ENCODE measurements around the gene ZDHHC14.
"Not testable (repeated sequence)": the region's sequence is repeated elsewhere in the genome, so short reads cannot be mapped to it uniquely, and the experiment has no call there.

The ZDHHC14 gene

GRCh38 chr6:157709555-157709954, 328.6 kb downstream of the ZDHHC14 start:
- DNase-seq: no peak

GRCh38 chr6:157710604-157711003, 329.6 kb downstream of the ZDHHC14 start:
- DNase-seq: no peak

GRCh38 chr6:157711060-157711459, 330.1 kb downstream of the ZDHHC14 start:
- DNase-seq: no peak

- no peak for DNase-seq
These were observed 331.8 kb downstream of the ZDHHC14 start for GRCh38 chr6:157712585-157713295.

GRCh38 chr6:157713451-157714152, 332.6 kb downstream of the ZDHHC14 start:
- DNase-seq: no peak

GRCh38 chr6:157714153-157714490, 333.1 kb downstream of the ZDHHC14 start:
- DNase-seq: no peak

GRCh38 chr6:157715728-157716164, 334.8 kb downstream of the ZDHHC14 start:
- no peak for DNase-seq

GRCh38 chr6:157716251-157716995, 335.4 kb downstream of the ZDHHC14 start:
- DNase-seq: no peak

GRCh38 chr6:157717340-157717748, 336.4 kb downstream of the ZDHHC14 start:
- no peak for DNase-seq

- DNase-seq: no peak
These were observed 337.7 kb downstream of the ZDHHC14 start for GRCh38 chr6:157718503-157719187.

- DNase-seq: not testable (repeated sequence)
These were observed 340.0 kb downstream of the ZDHHC14 start for GRCh38 chr6:157720964-157721363.

GRCh38 chr6:157721426-157721825, 340.4 kb downstream of the ZDHHC14 start:
- DNase-seq: no peak

GRCh38 chr6:157721830-157722229, 340.8 kb downstream of the ZDHHC14 start:
- DNase-seq: no peak

- no peak for DNase-seq
These were observed 342.4 kb downstream of the ZDHHC14 start for GRCh38 chr6:157723376-157723775.

- no peak for DNase-seq
These were observed 343.3 kb downstream of the ZDHHC14 start for GRCh38 chr6:157724138-157724820.

GRCh38 chr6:157724960-157725741, 344.2 kb downstream of the ZDHHC14 start:
- DNase-seq: no peak

GRCh38 chr6:157725836-157726235, 344.8 kb downstream of the ZDHHC14 start:
- DNase-seq: no peak

- no peak for DNase-seq
These were observed 346.1 kb downstream of the ZDHHC14 start for GRCh38 chr6:157726892-157727628.
